Measurements from ENCODE around the gene WFIKKN2.

DNA sequence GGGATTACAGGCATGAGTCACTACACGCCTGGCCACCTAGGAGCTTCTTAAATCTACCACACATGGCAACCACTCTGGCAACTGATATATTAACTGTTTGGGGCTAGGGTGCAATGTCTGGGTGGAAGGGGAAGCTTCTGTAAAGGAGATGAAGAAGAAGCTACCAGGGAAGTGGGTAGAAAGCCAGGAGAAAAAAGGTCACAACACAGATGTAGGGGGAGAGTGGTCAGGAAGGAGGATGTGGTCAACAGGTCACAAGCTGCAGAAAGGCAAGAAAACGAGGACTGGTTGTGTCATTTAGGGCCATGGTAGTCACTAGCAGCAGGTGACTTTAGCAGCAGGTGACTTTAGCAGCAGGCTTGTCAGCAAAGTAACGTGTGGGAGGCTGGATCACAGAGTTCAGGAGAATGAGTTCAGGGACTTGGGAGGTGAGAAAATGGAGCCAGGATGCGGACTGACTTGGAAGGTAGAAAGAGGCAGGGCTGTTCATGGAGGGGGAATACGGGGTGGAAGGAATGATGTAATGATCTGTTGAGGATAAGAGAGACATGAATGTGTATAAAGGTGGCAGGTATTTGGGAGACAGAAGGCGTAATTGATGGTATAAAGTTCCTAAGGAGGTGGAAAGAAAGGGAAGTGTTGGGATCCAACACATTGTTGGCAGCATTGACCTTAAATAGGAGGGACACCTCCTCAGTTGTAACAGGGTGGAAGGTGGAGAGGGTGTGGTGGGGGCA is 16.3 kb upstream of the WFIKKN2 start:
- no peak for TF ChIP-seq GABPA (IDR thresholded peaks at IDR 0.05; ENCODE audit: borderline replicate concordance, insufficient read depth, low read length)
- TF ChIP-seq CBX5 (IDR thresholded peaks at IDR 0.05; ENCODE audit: low read depth, low read length): no peak
- no peak for TF ChIP-seq SIX5 (IDR thresholded peaks at IDR 0.05; ENCODE audit: low read depth, low read length)
- TF ChIP-seq EZH2 (IDR thresholded peaks at IDR 0.05; ENCODE audit: low read depth, low read length, severe bottlenecking): no peak
- TF ChIP-seq EP300 (IDR thresholded peaks at IDR 0.05; ENCODE audit: borderline replicate concordance in 1 of 2, low read depth in 2 of 2, low read length in 2 of 2): no peak
- TF ChIP-seq, protein P1, sequence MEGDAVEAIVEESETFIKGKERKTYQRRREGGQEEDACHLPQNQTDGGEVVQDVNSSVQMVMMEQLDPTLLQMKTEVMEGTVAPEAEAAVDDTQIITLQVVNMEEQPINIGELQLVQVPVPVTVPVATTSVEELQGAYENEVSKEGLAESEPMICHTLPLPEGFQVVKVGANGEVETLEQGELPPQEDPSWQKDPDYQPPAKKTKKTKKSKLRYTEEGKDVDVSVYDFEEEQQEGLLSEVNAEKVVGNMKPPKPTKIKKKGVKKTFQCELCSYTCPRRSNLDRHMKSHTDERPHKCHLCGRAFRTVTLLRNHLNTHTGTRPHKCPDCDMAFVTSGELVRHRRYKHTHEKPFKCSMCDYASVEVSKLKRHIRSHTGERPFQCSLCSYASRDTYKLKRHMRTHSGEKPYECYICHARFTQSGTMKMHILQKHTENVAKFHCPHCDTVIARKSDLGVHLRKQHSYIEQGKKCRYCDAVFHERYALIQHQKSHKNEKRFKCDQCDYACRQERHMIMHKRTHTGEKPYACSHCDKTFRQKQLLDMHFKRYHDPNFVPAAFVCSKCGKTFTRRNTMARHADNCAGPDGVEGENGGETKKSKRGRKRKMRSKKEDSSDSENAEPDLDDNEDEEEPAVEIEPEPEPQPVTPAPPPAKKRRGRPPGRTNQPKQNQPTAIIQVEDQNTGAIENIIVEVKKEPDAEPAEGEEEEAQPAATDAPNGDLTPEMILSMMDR (IDR thresholded peaks at IDR 0.05; ENCODE audit: control extremely low read depth in 1 of 3, insufficient read depth in 1 of 3, low read depth in 1 of 3, low read length in 3 of 3): no peak
- TF ChIP-seq, protein P2, sequence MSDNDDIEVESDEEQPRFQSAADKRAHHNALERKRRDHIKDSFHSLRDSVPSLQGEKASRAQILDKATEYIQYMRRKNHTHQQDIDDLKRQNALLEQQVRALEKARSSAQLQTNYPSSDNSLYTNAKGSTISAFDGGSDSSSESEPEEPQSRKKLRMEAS (IDR thresholded peaks at IDR 0.05): no peak
- TF ChIP-seq, protein P3, sequence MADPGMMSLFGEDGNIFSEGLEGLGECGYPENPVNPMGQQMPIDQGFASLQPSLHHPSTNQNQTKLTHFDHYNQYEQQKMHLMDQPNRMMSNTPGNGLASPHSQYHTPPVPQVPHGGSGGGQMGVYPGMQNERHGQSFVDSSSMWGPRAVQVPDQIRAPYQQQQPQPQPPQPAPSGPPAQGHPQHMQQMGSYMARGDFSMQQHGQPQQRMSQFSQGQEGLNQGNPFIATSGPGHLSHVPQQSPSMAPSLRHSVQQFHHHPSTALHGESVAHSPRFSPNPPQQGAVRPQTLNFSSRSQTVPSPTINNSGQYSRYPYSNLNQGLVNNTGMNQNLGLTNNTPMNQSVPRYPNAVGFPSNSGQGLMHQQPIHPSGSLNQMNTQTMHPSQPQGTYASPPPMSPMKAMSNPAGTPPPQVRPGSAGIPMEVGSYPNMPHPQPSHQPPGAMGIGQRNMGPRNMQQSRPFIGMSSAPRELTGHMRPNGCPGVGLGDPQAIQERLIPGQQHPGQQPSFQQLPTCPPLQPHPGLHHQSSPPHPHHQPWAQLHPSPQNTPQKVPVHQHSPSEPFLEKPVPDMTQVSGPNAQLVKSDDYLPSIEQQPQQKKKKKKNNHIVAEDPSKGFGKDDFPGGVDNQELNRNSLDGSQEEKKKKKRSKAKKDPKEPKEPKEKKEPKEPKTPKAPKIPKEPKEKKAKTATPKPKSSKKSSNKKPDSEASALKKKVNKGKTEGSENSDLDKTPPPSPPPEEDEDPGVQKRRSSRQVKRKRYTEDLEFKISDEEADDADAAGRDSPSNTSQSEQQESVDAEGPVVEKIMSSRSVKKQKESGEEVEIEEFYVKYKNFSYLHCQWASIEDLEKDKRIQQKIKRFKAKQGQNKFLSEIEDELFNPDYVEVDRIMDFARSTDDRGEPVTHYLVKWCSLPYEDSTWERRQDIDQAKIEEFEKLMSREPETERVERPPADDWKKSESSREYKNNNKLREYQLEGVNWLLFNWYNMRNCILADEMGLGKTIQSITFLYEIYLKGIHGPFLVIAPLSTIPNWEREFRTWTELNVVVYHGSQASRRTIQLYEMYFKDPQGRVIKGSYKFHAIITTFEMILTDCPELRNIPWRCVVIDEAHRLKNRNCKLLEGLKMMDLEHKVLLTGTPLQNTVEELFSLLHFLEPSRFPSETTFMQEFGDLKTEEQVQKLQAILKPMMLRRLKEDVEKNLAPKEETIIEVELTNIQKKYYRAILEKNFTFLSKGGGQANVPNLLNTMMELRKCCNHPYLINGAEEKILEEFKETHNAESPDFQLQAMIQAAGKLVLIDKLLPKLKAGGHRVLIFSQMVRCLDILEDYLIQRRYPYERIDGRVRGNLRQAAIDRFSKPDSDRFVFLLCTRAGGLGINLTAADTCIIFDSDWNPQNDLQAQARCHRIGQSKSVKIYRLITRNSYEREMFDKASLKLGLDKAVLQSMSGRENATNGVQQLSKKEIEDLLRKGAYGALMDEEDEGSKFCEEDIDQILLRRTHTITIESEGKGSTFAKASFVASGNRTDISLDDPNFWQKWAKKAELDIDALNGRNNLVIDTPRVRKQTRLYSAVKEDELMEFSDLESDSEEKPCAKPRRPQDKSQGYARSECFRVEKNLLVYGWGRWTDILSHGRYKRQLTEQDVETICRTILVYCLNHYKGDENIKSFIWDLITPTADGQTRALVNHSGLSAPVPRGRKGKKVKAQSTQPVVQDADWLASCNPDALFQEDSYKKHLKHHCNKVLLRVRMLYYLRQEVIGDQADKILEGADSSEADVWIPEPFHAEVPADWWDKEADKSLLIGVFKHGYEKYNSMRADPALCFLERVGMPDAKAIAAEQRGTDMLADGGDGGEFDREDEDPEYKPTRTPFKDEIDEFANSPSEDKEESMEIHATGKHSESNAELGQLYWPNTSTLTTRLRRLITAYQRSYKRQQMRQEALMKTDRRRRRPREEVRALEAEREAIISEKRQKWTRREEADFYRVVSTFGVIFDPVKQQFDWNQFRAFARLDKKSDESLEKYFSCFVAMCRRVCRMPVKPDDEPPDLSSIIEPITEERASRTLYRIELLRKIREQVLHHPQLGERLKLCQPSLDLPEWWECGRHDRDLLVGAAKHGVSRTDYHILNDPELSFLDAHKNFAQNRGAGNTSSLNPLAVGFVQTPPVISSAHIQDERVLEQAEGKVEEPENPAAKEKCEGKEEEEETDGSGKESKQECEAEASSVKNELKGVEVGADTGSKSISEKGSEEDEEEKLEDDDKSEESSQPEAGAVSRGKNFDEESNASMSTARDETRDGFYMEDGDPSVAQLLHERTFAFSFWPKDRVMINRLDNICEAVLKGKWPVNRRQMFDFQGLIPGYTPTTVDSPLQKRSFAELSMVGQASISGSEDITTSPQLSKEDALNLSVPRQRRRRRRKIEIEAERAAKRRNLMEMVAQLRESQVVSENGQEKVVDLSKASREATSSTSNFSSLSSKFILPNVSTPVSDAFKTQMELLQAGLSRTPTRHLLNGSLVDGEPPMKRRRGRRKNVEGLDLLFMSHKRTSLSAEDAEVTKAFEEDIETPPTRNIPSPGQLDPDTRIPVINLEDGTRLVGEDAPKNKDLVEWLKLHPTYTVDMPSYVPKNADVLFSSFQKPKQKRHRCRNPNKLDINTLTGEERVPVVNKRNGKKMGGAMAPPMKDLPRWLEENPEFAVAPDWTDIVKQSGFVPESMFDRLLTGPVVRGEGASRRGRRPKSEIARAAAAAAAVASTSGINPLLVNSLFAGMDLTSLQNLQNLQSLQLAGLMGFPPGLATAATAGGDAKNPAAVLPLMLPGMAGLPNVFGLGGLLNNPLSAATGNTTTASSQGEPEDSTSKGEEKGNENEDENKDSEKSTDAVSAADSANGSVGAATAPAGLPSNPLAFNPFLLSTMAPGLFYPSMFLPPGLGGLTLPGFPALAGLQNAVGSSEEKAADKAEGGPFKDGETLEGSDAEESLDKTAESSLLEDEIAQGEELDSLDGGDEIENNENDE (IDR thresholded peaks at IDR 0.05; ENCODE audit: insufficient replicate concordance, low read length): no peak
- no peak for TF ChIP-seq NRF1 (IDR thresholded peaks at IDR 0.05; ENCODE audit: low read depth, low read length)

Data from H1 (cell line).